DMS79 treated with DMSO at 0.1 percent for 48 hours (cell line): Measurements from ENCODE around the gene KLRC1.
"Not testable (repeated sequence)": the region's sequence is repeated elsewhere in the genome, so short reads cannot be mapped to it uniquely, and the experiment has no call there.

Experiments used
- DNase-seq: peaks from one replicate; lab custom pipeline; 2025; lab: John Stamatoyannopoulos, UW

Gene KLRC1

DNA sequence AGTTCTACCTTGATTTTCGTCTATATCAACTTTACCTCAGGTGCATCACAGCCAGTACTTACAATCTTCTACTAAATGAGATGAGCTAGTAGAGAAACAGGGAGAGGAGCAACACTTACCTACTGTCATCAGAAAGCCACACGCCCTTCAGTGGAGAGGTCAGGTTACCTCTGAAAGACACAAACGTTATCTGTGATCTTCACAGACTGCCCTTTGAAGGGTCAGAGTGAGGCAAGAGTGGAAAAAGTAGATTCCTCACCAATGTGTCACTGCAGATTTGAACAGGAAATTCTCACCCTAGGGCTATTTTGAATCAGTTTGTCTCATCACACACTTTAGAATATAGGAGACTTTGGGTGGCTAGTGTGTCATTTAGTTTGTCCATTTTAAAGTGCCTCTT, 31.0 kb downstream of the KLRC1 start:
- not testable (repeated sequence) for DNase-seq

DNA sequence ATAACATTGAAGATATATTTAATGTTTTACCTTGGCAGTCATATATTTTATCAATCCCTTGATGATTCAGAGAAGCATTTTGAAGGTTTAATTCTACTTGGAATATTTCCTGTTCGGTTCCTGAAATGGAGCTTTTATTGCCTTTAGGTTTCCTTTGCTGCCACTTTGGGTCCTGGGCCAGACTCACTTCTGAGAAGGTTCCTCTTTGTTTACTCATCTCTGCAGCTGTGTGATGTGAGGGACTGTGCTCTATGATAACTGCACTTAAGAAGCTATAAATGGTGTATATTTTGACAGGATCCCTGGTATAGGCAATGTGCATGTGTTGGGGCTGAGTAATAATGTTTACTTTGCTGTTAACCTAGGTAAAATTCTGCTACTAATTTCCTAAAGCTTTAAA, 32.8 kb downstream of the KLRC1 start, which contains the start of gene KLRC3:
Gene KLRC3 (minus strand): TSS at position 262 of the 400 bp plus-strand sequence. CDS start 45 bp downstream, at position 217.
- DNase-seq, result not testable (repeated sequence)

DNA sequence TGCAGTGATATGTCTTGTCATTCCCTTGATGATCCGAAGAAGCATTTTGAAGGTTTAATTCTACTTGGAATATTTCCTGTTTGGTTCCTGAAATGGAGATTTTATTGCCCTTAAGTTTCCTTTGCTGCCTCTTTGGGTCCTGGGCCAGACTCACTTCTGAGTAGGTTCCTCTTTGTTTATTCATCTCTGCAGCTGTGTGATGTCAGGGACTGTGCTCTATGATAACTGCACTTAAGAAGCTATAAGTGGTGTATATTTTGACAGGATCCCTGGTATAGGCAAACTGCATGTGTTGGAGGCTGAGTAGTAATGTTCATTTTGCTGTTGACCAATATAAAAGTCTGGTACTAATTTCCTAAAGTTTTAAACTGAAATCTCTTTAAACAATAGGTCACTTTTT, 43.8 kb downstream of the KLRC1 start, which contains the start of gene KLRC4:
Gene KLRC4 (minus strand): TSS at position 366 of the 400 bp plus-strand sequence. CDS start 182 bp downstream, at position 184.
- no peak for DNase-seq

DNA sequence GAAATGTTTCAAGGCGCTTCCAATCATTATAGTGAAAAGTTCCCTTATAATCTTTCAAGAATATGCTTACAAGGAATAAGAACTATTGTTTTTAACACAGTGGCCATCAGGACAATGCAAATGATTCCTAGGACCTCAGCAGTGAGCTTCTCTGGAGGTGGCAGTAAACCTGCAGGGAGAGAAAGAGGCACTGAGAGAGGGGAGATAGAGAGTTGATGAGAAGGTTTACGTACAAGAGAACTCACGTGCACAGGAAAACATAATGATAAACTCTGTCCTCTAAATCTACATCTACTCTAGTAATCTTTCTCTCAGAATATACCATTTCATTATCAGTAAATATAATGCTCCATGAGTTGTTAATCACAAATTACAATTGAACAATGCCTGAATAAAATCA, 44.3 kb downstream of the KLRC1 start:
- no peak for DNase-seq

DNA sequence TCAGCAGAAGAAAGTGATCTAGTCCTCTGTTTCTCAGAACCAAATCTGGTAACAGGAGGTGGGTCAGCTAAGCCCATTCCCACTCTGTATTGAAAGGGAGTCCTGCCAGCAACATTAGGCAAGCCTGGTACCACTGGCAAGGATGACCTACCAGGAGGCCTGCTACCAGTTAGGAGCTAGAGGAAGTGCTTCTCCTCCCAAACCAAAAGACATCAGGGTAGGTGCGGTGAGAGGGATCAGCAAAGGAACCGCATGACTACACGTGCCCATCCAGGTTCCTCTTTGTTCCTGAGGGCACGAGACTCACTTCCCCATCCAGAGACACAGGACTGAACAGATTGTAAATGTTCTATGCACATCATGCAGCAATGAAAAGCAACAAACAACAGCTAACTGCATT, 46.5 kb downstream of the KLRC1 start:
- DNase-seq, result no peak

DNA sequence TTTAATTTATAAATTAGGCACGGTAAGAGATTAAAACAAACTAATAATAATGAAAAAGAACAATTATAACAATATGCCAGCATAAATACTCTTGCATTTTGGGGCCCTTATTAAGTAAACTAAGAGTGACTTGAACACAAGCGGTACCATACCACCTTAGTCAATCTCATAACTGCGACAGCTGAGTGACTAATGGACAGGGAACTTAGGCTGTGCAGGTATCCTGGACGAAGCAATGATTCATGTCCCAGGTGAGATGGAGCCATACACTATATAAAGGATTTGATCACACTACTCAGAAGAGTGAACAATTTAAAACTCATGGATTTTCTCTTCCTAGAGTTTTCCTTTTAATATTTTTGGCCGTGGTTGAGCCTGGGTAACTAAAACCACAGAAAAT, 47.9 kb downstream of the KLRC1 start:
- DNase-seq, result no peak

DNA sequence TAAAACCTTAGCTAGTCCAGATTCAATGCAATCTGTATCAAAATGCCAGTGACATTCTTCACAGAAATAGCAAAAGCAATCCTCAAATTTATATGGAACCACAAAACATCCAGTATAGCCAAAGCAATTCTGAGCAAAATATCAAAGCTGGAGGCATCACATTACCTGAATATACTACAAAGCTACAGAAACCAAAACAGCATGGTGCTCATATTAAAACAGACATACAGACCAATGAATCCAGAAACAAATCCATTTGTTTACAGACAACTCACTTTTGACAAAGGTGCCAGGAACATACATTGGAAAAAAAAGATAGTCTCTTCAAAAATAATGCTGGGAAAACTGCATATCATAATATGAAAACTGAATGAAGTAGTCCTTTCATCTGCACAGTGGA, 48.4 kb downstream of the KLRC1 start:
- DNase-seq, result no peak

DNA sequence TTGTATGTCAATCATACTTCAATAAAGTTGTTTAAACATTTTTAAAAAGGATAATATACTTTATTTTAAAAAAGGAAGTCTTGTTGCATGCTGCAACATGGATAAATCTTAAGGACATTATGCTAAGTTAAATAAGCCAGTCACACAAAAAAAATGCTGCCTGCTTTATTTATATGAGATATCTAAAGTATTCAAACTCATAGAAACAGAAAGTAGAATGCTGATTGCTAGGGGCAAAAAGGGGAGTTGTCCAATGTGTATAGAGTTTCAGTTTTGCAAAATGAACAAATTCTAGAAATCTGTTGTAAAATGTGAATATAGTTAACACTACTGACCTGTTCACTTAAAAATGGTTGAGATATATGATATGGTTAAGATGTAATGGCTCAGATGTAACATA, 52.3 kb downstream of the KLRC1 start:
- no peak for DNase-seq

DNA sequence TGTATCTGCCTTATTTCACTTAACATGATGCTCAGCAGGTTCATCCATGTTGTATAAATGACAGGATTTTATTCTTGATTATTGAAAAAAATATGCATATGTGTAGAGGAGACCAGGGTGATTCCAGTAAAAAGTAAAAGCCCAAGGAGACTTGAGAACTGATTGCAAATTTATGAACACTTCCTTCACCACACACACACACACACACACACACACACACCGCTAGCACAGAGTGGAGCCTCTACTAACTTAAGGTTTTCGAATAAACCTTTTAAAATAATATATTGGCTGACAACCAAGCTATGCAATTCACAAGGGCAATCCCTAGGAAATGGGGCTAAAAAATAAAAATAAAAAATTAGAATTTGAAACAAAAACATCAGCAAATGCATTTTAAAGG, 55.0 kb downstream of the KLRC1 start:
- no peak for DNase-seq

DNA sequence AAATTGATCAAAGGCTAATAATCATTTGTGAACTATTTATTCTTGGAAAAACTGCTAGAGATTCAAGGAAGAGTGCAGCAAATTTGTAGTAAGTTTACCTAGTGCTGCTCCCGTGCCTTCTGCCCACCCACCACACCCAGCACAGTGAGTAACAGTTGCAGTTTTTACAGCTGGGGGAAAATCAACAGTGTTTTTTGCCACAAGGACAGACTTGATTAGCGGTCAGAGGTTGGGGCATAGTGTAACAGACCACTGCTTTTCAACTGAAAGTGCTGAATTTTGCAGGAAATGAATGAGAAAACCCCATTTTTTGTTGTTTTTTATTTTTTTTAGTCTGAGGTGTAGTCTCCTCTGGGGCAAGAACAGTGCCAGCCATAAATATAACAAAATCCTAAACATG, 55.9 kb downstream of the KLRC1 start:
- no peak for DNase-seq

DNA sequence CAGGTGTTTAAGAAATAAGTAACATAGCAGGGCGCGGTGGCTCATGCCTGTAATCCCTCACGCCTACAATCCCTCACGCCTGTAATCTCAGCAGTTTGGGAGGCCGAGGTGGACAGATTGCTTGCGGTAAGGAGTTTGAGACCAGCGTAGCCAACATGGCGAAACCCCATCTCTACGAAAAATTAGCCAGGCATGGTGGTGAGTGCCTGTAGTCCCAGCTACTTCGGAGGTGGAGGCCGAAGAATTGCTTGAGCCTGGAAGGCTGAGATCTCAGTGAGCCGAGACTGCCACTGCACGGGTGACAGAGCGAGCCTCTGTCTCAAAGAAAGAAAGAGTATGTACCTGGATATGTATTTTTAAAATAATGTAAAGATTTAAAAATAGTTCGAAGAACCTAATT, 57.0 kb downstream of the KLRC1 start:
- DNase-seq, result not testable (repeated sequence)
